Stimulated activated CD8-positive, alpha-beta memory T cell treated with anti-CD3 and anti-CD28 coated beads, Interleukin-15, amount 100 ng/mL, for 1 hour (primary cell): ENCODE results near the gene PIP5K1A.
"Not testable (repeated sequence)": the region's sequence is repeated elsewhere in the genome, so short reads cannot be mapped to it uniquely, and the experiment has no call there.

Experiments used
- DNase-seq: peaks from one replicate; pipeline ENCODE4 v3.0.0-alpha.2; 2020; ENCODE audit warnings: low read depth

Gene PIP5K1A

GRCh38 chr1:151255381-151255780, 57.0 kb downstream of the PIP5K1A start:
- no peak for DNase-seq

GRCh38 chr1:151259351-151259750, 61.0 kb downstream of the PIP5K1A start:
- DNase-seq = no peak

GRCh38 chr1:151265446-151266236, 67.3 kb downstream of the PIP5K1A start:
- no peak for DNase-seq

GRCh38 chr1:151266315-151266714, 68.0 kb downstream of the PIP5K1A start:
- DNase-seq = no peak

- no peak for DNase-seq
Observed at GRCh38 chr1:151266821-151267220, 68.5 kb downstream of the PIP5K1A start.

- DNase-seq = no peak
Observed at GRCh38 chr1:151267760-151268159, 69.4 kb downstream of the PIP5K1A start.

- DNase-seq = no peak
Observed at GRCh38 chr1:151273924-151274466, 75.6 kb downstream of the PIP5K1A start.

GRCh38 chr1:151275341-151275740, 77.0 kb downstream of the PIP5K1A start:
- not testable (repeated sequence) for DNase-seq

- no peak for DNase-seq
Observed at GRCh38 chr1:151277249-151277648, 78.9 kb downstream of the PIP5K1A start.

GRCh38 chr1:151281225-151281968, 83.0 kb downstream of the PIP5K1A start:
- DNase-seq = peak; percentile 96

GRCh38 chr1:151281969-151282882, 83.9 kb downstream of the PIP5K1A start, which contains the start of gene ZNF687:
TSS of gene ZNF687 (plus strand) at chr1:151282299. CDS start at chr1:151286292, 3,993 bp downstream.
- DNase-seq = peak; percentile 95

- no peak for DNase-seq
Observed at GRCh38 chr1:151282883-151283725, 84.8 kb downstream of the PIP5K1A start.

GRCh38 chr1:151284013-151284577, 85.7 kb downstream of the PIP5K1A start:
- DNase-seq = no peak

GRCh38 chr1:151286619-151287340, 88.4 kb downstream of the PIP5K1A start:
- DNase-seq = no peak

GRCh38 chr1:151287341-151287699, 89.0 kb downstream of the PIP5K1A start:
- no peak for DNase-seq

GRCh38 chr1:151287767-151288500, 89.6 kb downstream of the PIP5K1A start:
- DNase-seq = no peak

GRCh38 chr1:151288502-151288901, 90.2 kb downstream of the PIP5K1A start:
- no peak for DNase-seq

GRCh38 chr1:151289080-151289935, 91.0 kb downstream of the PIP5K1A start:
- DNase-seq = no peak
